ENCODE results near the gene MICALL2.

MICALL2 gene

GRCh38 chr7:1492640-1493039, 33.4 kb upstream of the MICALL2 start:
- no peak for DNase-seq

DNA sequence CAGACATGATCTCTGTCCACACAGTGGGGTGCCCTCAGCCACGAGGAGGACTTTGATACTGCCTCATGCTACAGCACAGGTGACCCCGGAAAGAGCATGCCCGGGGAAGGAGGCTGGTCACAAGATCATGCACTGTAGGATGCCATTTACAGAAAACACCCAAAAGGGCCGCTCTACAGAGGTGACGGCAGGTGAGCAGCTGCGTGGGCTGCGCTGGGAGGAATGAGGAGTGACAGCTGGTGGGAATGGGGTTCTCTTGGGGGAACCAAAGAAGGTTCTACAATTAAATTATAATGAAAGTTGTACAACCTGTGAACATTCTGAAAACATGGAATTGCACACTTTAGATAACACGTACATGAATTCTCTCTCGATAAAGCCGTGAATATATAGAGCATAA, 33.0 kb upstream of the MICALL2 start:
- DNase-seq: no peak

- DNase-seq: no peak
Measured at GRCh38 chr7:1490837-1491236, 31.6 kb upstream of the MICALL2 start.

GRCh38 chr7:1489336-1489735, 30.1 kb upstream of the MICALL2 start:
- DNase-seq: no peak

GRCh38 chr7:1488016-1488415, 28.7 kb upstream of the MICALL2 start:
- no peak for DNase-seq

DNA sequence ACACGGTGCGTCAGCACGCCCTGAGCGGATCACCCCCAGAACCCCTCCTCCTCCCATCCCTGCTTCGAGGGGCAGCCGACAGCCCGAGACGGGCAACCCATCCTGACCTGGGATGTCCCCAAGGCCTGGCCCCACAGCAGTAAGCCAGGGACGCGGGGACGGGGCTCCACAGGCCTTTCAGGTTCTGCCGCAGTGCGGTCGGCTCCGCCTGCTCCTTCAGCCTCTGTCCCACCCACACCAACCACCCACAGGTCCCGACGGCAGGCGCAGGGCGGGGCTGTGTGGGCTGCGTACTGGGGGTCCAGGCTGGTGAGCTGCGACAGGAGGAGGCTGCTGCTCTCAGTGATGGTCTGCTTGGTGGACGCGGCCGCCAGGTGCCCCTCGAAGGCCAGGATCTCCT, 28.2 kb upstream of the MICALL2 start:
- no peak for DNase-seq

GRCh38 chr7:1486571-1486970, 27.3 kb upstream of the MICALL2 start:
- no peak for DNase-seq

DNA sequence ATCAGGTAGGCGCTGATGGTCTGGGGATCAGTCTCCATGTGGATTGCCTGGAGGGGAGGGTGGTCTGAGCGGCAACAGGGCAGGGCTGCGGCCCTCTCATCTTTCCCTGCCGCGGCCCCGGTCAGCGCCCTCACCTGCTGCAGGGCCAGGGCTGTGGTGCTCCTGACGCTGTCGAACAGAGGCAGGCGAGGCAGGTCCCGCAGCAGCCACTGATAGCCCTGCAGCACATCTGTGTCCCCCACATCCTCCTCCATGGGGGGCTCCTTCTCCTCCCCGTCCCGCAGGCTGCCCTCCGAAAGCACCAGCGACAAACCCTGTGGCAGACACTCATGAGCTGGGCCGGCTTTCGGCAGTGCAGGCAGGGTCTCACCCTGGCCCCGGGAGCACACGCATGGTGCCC, 25.9 kb upstream of the MICALL2 start:
- no peak for DNase-seq

DNA sequence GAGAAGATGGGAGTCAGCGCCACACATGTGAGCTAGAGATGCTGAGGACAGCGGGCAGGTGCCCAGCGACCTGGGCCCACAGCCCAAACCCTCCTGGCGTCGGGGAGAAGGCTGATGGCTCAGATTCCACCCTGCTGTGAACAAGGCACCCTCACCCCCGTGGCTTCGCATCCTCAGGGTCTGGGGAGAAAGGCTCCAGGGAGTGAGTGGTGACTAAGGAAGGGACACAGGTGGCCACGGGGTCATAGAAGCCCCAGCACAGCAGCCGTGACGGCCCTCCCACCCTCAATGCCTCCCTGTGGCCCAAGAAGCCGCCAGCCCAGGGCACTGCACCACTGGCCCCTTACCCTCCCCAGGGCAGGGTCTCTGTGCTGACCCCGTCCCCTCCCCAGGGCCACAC, 25.3 kb upstream of the MICALL2 start:
- no peak for DNase-seq

DNA sequence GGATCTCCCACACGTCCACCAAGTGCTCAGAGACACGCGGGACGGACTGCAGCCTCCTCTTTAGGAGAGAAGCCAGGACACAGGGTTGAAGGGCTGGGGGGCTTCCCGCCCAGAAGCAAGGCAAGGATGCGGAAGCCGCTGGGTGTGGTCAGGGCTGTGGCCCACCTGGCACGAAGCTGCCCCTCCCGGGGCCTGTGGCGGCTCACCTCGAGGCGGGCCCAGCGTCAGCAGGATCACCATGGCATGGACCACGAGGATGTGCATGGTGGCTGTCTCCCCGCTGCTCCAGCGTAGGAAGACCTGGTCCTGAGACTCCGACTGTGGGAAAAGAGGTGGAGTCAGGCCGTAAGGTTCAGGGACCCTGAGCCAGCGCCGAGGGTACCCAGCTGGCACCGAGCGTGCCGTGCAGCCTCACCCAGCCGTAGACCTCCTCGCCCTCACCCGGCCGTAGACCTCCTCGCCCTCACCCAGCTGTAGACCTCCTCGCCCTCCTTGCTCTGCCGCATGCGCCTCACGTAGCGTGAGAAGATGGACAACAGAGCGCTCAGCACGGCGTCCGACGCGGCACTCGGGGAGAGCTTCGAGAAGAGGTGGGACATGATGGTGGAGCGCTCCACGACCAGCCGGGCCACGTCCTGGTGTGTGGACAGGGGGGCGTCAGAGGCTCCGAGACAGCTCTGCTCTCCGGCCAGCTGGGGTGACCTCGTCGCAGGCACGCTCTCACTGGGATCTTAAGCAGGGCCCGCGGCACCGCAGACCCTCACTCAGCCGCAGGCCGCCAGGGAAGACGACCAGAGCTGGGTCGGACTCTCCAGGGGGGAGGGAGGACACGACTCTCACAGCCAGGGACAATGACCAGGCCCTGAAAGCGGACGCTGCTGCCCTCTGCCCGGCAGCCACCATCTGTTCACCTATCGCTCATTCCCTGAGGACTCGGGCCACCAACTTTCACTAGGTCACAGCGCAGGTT, 24.6 kb upstream of the MICALL2 start:
- DNase-seq: no peak

DNA sequence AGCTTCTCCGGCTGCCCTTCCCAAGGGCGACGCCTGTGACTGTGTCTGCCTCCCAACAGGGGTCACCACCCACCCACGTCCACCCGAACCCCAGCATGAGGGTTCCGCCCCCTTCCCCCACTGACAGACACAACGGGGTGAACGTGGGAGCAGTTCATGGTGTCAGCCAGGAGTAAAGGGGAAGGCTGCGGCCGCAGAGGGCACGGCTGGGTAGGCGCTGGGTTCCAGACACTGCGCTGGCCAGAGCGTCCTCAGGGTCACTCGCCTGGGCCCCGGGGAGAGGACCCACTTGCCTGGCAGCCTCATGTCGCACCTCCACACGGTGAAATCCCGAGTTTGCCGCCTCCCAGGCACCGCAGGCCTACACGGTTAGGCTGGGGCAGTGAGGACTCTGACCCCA, 23.8 kb upstream of the MICALL2 start:
- no peak for DNase-seq

- no peak for DNase-seq
Measured at GRCh38 chr7:1481300-1481699, 22.0 kb upstream of the MICALL2 start.

DNA sequence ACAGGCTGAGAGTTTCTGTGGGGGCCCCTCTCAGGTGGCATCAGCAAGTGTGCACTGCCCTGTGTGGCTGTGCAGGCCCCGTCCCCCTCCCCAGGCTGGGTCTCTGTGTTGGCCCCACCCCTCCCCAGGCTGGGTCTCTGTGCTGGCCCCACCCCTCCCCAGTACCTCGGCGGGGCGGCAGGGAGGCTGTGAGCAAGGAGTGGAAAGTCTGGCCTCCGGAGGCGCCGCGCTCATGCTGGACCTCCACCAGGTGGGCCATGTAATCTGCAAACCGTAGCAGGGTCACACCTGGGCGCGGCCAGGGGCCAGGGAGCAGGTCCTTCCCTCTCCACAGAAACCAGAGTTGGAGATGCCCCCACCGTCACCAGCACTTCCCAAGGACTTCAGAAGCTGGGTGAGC, 21.4 kb upstream of the MICALL2 start:
- no peak for DNase-seq

DNA sequence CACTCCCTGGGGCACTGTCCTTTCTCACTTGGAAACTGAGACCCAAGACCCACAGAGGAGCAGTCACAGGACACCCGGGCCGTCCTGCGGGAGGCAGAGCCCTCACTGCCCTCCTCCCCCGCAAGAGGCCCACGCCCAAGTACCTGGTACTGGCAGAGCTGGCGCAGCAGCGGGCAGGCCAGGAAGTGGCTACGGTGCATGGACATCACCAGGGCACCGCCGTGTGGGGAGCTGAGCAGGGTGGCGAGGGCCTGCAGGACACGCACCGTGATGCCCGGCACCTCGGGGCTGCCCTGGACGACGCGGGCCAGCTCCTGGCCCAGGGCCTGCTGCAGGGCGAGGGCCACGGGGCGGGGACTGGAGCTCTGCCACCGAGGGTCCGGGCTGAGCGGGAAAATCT, 20.0 kb upstream of the MICALL2 start:
- no peak for DNase-seq

GRCh38 chr7:1478480-1478879, 19.2 kb upstream of the MICALL2 start:
- no peak for DNase-seq

DNA sequence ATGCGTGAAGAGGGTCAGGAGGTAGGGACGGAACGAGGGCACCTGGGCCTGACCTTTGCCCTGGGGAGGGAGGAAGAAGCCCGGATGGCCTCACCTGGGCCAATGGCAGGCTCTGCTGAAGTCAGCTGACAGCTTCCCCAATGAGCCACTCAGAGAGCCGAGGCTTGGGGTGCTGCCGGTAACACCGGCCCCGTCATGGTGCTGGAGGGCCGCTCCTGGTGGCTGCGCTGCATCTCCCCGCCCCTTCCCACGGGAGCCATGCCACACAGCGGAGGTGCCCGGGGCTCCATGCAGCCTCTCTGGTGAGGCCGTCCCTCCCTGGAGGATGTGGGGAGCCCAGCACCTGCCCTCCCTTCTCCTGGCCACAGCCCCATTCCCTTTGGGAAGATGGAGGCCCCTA, 17.6 kb upstream of the MICALL2 start:
- DNase-seq: no peak

DNA sequence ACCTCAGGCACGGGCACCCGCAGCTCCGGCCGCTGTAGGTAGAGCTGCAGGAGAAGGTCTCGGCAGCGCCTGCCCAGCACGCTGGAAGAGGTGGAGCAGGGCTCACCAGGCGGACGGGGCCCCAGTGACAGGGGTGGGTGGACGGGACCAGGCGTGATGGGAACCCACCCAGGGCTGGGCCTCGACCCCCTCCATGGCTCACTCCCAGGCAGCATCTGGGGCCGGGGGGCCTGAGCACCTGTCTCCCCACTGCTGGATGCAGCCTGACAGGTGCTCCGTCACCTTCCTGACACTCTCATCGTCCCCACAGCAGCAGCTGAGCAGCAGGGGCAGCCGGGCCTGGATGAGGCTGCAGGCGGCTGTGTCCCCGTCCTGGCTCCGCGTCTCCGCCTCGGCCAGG, 16.7 kb upstream of the MICALL2 start:
- no peak for DNase-seq

GRCh38 chr7:1475393-1475792, 16.1 kb upstream of the MICALL2 start:
- DNase-seq: no peak

DNA sequence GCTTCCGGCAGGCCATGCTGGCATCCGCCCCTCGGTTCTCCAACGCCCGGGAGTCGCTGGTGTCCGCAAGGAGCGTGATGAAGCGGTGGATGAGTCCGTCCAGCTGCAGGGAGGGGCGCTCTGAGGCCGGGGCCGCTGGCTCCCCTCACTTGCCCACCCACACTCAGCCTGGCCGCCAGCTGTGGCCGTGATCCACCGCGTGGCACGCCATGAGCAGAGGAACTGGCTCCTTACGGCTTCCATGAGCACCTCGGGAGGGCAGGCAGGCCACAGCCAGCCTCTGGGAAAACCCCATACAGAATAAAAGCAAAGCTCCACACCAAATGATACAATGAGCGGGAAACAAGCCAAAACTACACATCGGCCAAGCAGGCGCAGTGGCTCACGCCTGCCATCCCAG, 15.5 kb upstream of the MICALL2 start:
- no peak for DNase-seq

- peak; percentile 94 for DNase-seq
Measured at GRCh38 chr7:1473864-1474512, 14.7 kb upstream of the MICALL2 start.

- DNase-seq: no peak
Measured at GRCh38 chr7:1470901-1471300, 11.6 kb upstream of the MICALL2 start.

- DNase-seq: no peak
Measured at GRCh38 chr7:1468643-1469298, 9.5 kb upstream of the MICALL2 start.

- DNase-seq: no peak
Measured at GRCh38 chr7:1468203-1468602, 8.9 kb upstream of the MICALL2 start.

All from activated effector memory CD4-positive, alpha-beta T cell treated with anti-CD3 and anti-CD28 coated beads, Interleukin-2, amount 50 U/mL, for 16 hours (primary cell).